Measurements from ENCODE around the gene PRKD1. TPM values are rescaled to one million over a fixed set of nuclear protein-coding genes. Genes with fewer than 3 reads are reported as not detected.
"Not testable (repeated sequence)": the region's sequence is repeated elsewhere in the genome, so short reads cannot be mapped to it uniquely, and the experiment has no call there.

PRKD1 gene
- total RNA-seq, 2 donors from 2014 or later, result not detected

DNA sequence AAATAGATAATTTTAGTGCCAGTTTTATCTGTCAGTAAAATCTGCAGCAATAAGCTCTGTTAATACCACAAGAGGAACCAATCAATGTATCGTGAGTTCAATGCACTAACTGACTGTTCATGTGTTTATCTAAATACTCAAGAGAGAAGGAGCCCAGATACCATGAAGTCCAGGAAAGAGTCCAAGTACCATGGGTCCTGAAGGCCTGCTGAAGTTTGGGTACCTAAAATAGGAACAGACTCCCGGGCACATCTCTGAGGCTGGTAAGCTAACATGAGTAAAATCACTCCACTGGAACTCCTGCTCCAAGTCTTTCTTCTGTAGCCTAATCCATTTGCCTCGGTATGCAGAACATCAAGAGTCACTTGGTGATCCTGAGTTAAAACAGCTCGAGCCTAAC lies 71.1 kb downstream of the PRKD1 start:
- Mint-ChIP-seq H3K9me3 (peaks cover 27 to 28% of the 10 kb centered on the region in 2 donors), H3K27ac (no peak overlapping the region), H3K36me3 (no peaks in the 10 kb centered on the region)
- no peak for ATAC-seq
- DNase-seq (ENCODE audit: low spot score in 2 of 2), result no peak

DNA sequence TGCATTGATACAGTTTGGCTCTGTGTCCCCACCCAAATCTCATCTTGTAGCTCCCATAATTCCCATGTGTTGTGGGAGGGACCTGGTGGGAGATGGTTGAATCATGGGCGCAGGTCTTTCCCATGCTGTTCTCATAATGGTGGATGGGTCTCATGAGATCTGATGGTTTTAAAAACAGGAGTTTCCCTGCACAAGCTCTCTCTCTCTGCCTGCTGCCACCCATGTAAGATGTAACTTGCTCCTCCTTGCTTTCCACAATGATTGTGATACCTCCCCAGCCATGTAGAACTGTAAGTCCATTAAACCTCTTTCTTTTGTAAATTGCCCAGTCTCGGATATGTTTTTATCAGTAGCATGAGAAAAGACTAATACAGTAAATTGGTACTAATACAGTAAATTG lies 74.0 kb downstream of the PRKD1 start:
- not testable (repeated sequence) for ATAC-seq; DNase-seq (ENCODE audit: low spot score in 2 of 2); H3K27ac Mint-ChIP-seq; H3K36me3 Mint-ChIP-seq
- peaks cover 39 to 46% of the 10 kb centered on the region in 2 donors for H3K9me3 Mint-ChIP-seq

DNA sequence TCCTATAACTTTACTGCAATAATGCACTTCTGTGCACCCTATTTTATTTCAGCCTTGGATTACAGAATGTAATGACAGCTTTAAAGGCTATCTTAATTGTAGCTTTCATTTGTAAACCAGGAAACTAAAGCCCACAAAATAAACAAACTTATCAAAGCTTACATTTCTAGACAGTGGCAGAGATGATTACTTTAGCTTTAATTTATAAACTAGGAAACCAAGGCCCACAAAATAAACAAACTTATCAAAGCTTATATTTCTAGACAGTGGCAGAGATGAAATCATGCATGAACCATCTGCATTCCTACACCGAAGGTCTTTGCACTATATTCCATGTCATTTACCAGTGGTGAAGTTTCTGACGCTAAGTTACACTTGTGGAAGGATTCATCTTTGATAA lies 74.4 kb downstream of the PRKD1 start:
- ATAC-seq, result no peak

DNA sequence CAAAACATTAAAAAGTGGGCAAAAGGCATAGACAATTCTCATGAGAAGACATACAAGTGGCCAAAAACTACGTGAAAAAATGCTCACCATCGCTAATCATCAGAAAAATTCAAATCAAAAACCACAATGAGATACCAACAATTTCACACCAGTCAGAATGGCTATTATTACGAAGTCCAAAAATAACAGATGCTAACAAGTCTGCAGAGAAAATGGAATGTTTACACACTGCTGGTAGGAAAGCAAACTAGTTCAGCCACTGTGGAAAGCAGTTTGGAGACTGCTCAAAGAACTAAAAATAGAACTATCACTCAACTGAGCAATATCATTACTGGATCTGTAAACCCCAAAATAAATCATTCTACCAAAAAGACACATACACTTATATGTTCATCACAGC lies 76.2 kb downstream of the PRKD1 start:
- ATAC-seq, result no peak
- Mint-ChIP-seq H3K9me3 (peaks cover 47 to 52% of the 10 kb centered on the region in 2 donors), H3K27ac (no peak overlapping the region), H3K36me3 (peaks cover 0 to 8% of the 10 kb centered on the region in 2 donors)
- DNase-seq (ENCODE audit: low spot score in 2 of 2), result no peak

More for the DNA sequence above, 74.4 kb downstream of the PRKD1 start:
- Mint-ChIP-seq H3K27ac (no peak overlapping the region), H3K36me3 (peaks cover 0 to 8% of the 10 kb centered on the region in 2 donors), H3K9me3 (peaks cover 40 to 49% of the 10 kb centered on the region in 2 donors)
- no peak for DNase-seq (ENCODE audit: low spot score in 2 of 2)

DNA sequence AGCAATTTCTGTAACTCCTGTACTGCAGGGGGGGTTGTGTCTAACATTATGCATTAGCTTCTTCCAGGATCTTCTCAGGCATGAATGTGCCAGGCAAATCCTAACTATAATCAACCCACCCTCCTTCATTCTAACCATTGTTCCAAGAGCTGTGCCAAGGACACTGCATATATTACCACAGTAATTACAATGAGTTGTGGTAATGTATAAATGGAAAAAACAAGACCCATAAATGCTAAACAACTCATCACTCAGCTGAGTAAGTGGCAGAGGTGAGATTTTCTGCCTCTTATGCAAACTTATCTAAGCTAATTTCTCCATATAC lies 80.6 kb downstream of the PRKD1 start:
- DNase-seq (ENCODE audit: low spot score in 2 of 2), result no peak
- peaks cover 0 to 12% of the 10 kb centered on the region in 2 donors for H3K36me3 Mint-ChIP-seq
- no peak overlapping the region for H3K27ac Mint-ChIP-seq
- no peak for ATAC-seq
- peaks cover 27 to 39% of the 10 kb centered on the region in 2 donors for H3K9me3 Mint-ChIP-seq

DNA sequence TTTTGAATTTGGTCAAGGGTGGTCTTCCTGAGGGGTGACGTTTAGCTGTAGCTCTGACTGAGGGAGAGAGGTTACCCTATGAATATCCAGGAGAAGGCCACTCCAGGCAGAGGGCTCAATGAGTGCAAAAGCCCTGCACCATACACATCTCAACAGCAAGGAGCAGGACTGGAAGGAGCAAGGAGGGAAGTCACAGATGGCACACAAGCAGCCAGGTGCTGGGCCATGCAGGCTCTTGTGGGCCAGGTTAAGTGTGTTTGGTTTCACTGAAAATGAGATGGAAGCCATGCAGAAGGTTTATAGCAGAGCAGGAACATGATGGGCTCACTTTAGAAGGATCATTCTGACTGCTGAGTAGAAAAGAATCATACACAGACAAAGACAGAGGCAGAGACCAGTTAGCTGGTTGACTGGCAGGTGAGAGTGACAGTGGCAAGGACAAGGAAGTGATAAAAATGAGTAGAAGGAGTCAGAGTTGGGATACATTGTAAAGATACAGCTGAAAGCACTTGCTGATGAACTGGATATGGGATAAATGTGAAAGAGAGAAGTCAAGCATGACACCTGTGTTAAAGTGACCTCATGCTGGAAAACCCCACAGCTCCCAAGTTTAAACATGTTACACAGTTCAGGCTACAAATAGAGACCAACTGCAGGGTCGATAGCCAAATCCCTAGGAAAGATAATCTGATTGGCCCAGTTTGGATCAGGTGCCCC lies 81.2 kb downstream of the PRKD1 start:
- Mint-ChIP-seq H3K9me3 (peaks cover 23 to 35% of the 10 kb centered on the region in 2 donors), H3K27ac (peak overlapping the region in 1 of 2 donors; percentile 53), H3K36me3 (peaks cover 0 to 12% of the 10 kb centered on the region in 2 donors)
- ATAC-seq, result no peak
- no peak for DNase-seq (ENCODE audit: low spot score in 2 of 2)

DNA sequence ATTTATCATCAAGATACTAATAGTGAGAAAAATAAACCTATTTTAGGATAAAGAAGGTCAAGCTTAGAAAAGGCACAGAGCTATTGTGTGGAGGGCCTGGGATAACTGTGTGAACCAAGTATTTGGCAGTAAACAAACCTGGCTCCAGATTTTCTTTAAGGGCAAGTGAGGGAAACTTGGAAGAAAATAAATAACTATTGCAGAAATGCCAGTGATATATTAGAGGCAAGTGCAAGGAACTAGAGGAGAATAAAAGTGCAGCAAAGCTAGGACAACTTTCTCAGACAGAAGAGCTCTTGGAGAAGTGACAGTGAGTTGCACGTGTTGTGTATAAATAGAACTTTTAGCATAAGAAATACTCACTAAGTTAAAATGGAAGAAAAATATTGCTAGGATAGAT lies 83.7 kb downstream of the PRKD1 start:
- Mint-ChIP-seq H3K36me3 (peaks cover 17 to 25% of the 10 kb centered on the region in 2 donors), H3K27ac (no peak overlapping the region), H3K9me3 (peaks cover 25 to 31% of the 10 kb centered on the region in 2 donors)
- ATAC-seq (no peak), DNase-seq (ENCODE audit: low spot score in 2 of 2) (no peak)

DNA sequence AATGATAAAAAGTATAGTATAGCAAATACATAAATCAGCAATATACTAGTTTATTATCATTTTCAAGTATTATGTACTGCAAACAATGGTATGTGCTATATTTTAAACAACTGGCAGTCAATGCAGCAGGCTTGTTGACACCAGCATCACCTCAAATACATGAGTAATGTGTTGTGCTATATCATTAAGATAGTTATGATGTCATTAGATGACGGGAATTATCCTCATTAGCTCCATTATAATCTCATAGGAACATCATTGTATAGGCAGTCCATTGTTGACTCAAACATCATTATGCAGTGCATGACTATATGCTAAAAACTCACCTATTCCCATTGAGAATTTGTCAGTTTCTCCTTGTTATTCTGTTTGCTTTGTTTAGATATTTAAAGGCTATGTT lies 85.4 kb downstream of the PRKD1 start:
- no peak for ATAC-seq
- no peak for DNase-seq (ENCODE audit: low spot score in 2 of 2)
- no peak overlapping the region for H3K27ac Mint-ChIP-seq
- peaks cover 17 to 29% of the 10 kb centered on the region in 2 donors for H3K36me3 Mint-ChIP-seq
- H3K9me3 Mint-ChIP-seq, result peaks cover 17 to 24% of the 10 kb centered on the region in 2 donors

DNA sequence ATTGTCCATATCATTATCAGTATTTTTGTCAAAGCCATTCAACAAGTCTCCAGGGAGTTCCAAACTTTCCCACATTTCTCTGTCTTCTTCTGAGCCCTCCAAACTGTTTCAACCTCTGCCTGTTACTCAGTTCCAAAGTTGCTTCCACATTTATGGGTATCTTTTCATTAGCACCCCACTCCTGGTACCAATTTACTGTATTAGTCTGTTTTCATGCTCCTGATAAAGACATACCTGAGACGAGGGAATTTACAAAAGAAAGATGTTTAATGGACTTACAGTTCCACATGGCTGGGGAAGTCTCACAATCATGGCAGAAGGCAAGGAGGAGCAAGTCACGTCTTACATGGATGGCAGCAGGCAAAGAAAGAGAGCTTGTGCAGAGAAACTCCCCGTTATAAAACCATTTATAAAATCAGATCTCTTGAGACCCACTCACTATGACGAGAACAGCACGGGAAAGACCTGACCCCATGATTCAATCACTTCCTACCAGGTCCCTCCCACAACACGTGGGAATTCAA lies 87.2 kb downstream of the PRKD1 start:
- not testable (repeated sequence) for H3K27ac Mint-ChIP-seq; ATAC-seq; DNase-seq (ENCODE audit: low spot score in 2 of 2)
- peaks cover 17 to 30% of the 10 kb centered on the region in 2 donors for H3K9me3 Mint-ChIP-seq
- H3K36me3 Mint-ChIP-seq, result peaks cover 17 to 25% of the 10 kb centered on the region in 2 donors

DNA sequence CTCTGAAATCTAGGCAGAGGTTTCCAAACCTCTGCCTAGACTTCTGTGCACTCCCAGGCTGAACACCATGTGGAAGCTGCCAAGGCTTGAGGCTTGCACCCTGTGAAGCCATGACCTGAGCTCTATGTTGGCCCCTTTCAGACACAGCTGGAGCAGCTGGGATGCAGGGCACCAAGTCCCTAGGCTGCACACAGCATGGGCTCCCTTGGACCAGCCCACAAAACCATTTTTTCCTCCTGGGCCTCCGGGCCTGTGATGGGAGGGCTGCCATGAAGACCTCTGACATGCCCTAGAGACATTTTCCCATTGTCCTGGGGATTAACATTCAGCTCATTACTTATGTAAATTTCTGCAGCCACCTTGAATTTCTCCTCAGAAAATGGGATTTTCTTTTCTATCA lies 88.0 kb downstream of the PRKD1 start:
- peaks cover 17 to 30% of the 10 kb centered on the region in 2 donors for H3K9me3 Mint-ChIP-seq
- peaks cover 17 to 25% of the 10 kb centered on the region in 2 donors for H3K36me3 Mint-ChIP-seq
- not testable (repeated sequence) for H3K27ac Mint-ChIP-seq; ATAC-seq; DNase-seq (ENCODE audit: low spot score in 2 of 2)

DNA sequence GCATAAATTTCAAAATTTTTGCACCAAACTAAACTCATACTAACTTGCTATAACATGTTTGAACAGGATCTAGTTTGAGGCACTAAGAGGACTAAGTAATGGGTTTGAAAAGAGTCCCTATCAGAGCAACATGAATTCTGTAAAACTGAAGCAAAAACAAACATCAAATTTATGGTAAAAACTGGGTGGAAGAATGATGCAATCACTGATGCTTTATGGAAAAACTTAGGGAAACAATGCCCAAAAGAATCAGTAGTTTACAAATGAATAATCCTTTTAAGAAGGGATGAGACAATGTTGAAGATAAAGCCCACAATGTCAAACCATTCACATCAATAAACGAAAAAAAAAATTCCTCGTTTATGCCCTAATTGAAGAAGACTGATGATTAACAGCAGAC lies 88.9 kb downstream of the PRKD1 start:
- H3K9me3 Mint-ChIP-seq, result peaks cover 20 to 30% of the 10 kb centered on the region in 2 donors
- H3K27ac Mint-ChIP-seq, result no peak overlapping the region
- H3K36me3 Mint-ChIP-seq, result peaks cover 17 to 25% of the 10 kb centered on the region in 2 donors
- DNase-seq (ENCODE audit: low spot score in 2 of 2) (no peak), ATAC-seq (no peak)

DNA sequence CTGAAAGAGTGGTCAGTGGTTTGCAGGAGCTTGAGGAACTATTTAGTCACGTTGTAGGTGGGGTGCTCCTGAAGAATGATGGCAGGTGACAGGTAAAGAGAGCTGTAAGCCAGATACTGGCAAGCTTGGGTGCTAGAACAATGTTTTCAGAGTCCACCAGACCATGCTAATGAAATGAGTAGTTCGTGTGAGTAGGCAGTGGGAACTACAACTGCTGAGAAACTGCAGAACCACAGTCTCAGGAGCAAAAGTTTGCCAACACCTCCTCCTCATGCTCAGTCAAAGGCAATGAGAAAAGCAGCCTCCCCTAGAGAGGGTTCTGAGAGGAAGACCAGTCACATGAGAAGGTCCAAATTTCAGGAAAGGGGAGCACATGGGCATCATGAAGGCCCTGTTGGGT lies 91.3 kb downstream of the PRKD1 start:
- H3K9me3 Mint-ChIP-seq, result peaks cover 20 to 29% of the 10 kb centered on the region in 2 donors
- H3K27ac Mint-ChIP-seq, result no peak overlapping the region

DNA sequence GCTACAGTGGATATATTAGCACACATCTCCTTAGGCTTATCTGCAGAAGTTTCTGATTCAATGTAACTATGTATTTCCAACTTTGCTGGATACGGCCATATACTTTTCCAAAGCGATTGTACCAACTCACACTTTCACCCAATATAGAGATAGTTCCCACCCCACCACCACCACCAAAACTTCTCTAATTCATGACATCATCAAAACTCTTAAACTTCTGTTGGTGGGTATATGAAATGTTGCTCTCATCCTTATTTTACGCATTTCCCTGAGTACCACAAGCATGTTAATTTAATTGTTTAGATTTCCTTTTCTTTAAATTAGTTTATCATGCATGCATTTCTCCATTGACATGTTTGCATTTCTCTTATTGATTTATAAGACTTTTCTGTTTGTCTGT lies 95.6 kb downstream of the PRKD1 start:
- no peaks in the 10 kb centered on the region for H3K36me3 Mint-ChIP-seq
- peaks cover 16 to 17% of the 10 kb centered on the region in 2 donors for H3K9me3 Mint-ChIP-seq
- no peak for ATAC-seq
- no peak overlapping the region for H3K27ac Mint-ChIP-seq
- no peak for DNase-seq (ENCODE audit: low spot score in 2 of 2)

More for the DNA sequence above, 91.3 kb downstream of the PRKD1 start:
- peaks cover 16 to 25% of the 10 kb centered on the region in 2 donors for H3K36me3 Mint-ChIP-seq
- ATAC-seq (no peak), DNase-seq (ENCODE audit: low spot score in 2 of 2) (no peak)

DNA sequence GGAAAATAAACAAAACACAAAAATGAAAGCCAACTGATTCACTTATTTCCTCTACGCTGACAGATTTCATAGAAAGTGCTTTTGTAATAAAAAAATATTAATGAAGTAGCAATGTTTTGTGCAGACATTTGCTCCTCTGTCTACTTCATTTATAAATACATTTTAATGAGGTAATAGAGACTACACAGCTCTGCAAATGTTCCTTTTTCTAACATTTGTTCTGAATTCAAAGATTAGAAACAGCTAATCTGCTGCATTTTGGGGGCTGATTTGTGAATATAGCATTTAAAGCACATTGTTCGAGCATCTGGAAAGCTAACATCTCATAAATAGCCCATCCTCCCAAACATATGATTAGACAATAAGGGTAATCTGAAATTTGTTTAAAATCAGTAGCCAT lies 97.8 kb downstream of the PRKD1 start:
- no peaks in the 10 kb centered on the region for H3K36me3 Mint-ChIP-seq
- ATAC-seq, result no peak

DNA sequence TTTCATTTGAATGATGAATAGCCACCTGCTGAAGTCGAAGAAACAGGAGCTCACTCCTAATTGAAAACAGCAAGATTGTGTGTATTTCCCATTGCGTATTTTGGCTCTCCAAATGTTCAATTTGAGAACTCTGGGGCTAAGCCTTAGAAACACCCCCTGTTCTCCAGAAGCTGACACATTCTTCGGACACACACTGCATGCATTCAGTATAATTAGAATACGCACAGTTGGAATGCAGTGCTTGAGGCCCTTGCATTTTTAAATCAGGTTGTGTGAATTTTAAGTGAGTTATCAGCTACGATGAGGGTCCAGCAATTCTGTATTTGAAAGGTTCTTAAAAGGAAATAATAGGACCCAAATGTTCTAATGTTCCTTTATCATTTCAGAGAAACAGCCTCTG lies 103.8 kb downstream of the PRKD1 start:
- H3K27ac Mint-ChIP-seq, result no peak overlapping the region
- DNase-seq (ENCODE audit: low spot score in 2 of 2), result no peak
- no peaks in the 10 kb centered on the region for H3K36me3 Mint-ChIP-seq
- peaks cover 5 to 12% of the 10 kb centered on the region in 2 donors for H3K9me3 Mint-ChIP-seq
- no peak for ATAC-seq

More for the DNA sequence above, 97.8 kb downstream of the PRKD1 start:
- no peak overlapping the region for H3K27ac Mint-ChIP-seq
- peaks cover 7 to 8% of the 10 kb centered on the region in 2 donors for H3K9me3 Mint-ChIP-seq
- DNase-seq (ENCODE audit: low spot score in 2 of 2), result no peak

DNA sequence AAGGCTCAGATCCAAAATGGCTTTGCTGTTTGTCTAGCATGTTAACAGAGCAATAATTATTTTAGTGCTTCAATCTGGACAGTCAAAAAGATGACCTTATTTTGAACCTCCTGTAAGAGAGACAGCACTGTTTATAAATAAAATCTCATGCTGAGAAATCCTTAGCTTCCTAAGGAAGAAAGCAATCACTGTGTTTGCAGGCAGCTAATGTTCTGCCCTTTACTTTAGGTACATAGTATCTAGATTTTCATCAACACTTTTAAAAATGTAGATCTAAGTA lies 105.3 kb downstream of the PRKD1 start:
- Mint-ChIP-seq H3K36me3 (no peaks in the 10 kb centered on the region), H3K9me3 (peaks cover 0 to 5% of the 10 kb centered on the region in 2 donors), H3K27ac (no peak overlapping the region)
- DNase-seq (ENCODE audit: low spot score in 2 of 2) (no peak), ATAC-seq (no peak)

DNA sequence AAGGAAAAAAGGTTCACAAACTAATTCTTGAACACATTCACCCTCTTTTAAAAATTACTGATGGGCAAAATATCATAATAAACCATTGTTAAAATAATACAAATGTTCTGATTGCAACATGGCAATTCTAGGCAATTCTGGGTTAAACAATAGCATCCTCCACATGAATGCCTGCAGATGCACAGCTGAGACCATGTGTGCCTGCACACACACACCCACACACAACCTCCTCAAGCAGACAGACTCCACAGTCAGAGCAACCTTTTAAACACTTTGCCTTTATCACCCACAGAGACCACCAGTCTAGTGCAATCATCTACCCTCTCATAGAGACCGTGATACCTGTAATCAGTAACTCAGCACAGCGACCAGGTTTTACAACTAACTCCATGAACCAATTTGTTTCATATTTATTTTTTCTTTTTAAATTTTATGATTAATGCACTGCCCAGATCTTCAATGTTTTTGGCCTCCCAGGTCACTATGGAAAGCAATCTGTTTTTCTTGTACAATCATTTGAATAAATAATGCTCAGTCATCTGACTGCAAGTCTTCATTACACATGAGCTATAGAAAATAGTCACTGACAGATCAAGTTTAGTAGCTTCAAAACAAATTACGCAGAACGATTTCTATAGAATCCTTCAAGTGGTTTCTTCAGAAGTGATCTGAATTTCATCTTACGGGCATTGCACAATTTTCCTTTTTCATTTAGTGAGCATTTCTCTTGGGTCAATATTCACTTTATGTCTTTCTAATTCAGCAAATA lies 105.8 kb downstream of the PRKD1 start:
- Mint-ChIP-seq H3K27ac (no peak overlapping the region), H3K36me3 (no peaks in the 10 kb centered on the region), H3K9me3 (peaks cover 0 to 5% of the 10 kb centered on the region in 2 donors)
- no peak for DNase-seq (ENCODE audit: low spot score in 2 of 2)
- ATAC-seq, result no peak
